ENCODE measurements around the gene EIF4A3. TPM values are rescaled to one million over a fixed set of nuclear protein-coding genes. Genes with fewer than 3 reads are reported as not detected.

The EIF4A3 gene
- total RNA-seq, 1 donor from 2014 or later = 83.6 TPM

DNA sequence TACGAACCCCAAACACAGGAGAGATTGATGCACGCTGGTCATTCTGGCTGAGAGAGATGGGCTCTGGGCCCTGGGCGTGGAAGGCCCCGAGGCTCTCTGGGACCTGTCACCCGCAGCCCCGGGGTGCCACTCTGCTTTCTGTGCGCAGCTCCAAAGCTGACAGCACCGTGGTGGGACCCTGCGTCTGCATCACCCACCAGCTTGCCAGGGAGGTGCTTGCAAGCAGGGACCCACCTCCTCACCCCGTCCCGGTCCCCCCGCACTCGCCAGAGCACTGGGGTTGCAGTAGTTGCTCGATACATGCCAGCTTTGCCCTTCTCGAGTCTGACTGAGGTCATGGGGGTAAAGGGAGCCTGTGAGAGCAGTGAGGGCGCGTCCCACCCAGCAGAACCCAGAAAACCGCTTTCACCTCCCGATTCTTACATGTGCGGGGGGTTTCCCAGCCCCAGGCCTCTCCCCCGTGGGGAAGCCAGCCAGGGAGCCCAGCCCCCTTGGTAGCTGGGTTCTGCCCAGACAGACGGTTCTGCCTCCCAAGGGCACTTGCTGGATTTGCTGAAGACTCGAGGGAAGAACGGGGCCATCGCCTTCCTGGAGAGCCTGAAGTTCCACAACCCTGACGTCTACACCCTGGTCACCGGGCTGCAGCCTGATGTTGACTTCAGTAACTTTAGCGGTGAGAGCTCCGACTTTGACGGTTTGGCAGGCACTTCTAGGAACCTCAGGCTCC lies 35.4 kb upstream of the EIF4A3 start:
- H3K4me3 Mint-ChIP-seq (ENCODE audit: low read depth) = no peak overlapping the region
- no peaks in the 10 kb centered on the region for H3K36me3 Mint-ChIP-seq (ENCODE audit: insufficient read depth)
- no peak overlapping the region for H3K27ac Mint-ChIP-seq

GRCh38 chr17:80181431-80181830 lies 34.5 kb upstream of the EIF4A3 start:
- H3K4me3 Mint-ChIP-seq (ENCODE audit: low read depth) = no peak overlapping the region
- H3K9me3 Mint-ChIP-seq (ENCODE audit: low read depth) = no peaks in the 10 kb centered on the region
- H3K4me1 Mint-ChIP-seq (ENCODE audit: low read depth) = no peaks in the 10 kb centered on the region
- H3K36me3 Mint-ChIP-seq (ENCODE audit: insufficient read depth) = no peaks in the 10 kb centered on the region
- no peak overlapping the region for H3K27ac Mint-ChIP-seq
- TF ChIP-seq, protein P1, sequence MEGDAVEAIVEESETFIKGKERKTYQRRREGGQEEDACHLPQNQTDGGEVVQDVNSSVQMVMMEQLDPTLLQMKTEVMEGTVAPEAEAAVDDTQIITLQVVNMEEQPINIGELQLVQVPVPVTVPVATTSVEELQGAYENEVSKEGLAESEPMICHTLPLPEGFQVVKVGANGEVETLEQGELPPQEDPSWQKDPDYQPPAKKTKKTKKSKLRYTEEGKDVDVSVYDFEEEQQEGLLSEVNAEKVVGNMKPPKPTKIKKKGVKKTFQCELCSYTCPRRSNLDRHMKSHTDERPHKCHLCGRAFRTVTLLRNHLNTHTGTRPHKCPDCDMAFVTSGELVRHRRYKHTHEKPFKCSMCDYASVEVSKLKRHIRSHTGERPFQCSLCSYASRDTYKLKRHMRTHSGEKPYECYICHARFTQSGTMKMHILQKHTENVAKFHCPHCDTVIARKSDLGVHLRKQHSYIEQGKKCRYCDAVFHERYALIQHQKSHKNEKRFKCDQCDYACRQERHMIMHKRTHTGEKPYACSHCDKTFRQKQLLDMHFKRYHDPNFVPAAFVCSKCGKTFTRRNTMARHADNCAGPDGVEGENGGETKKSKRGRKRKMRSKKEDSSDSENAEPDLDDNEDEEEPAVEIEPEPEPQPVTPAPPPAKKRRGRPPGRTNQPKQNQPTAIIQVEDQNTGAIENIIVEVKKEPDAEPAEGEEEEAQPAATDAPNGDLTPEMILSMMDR (IDR thresholded peaks at IDR 0.05; ENCODE audit: unreplicated experiment) = no peak
- no peak for DNase-seq (ENCODE audit: low spot score, unreplicated experiment)
- H3K27me3 Mint-ChIP-seq = peaks cover 16% of the 10 kb centered on the region

More for the DNA sequence above, 35.4 kb upstream of the EIF4A3 start:
- H3K27me3 Mint-ChIP-seq = peaks cover 19% of the 10 kb centered on the region
- TF ChIP-seq, protein P1 (IDR thresholded peaks at IDR 0.05; ENCODE audit: unreplicated experiment) = no peak
- no peaks in the 10 kb centered on the region for H3K9me3 Mint-ChIP-seq (ENCODE audit: low read depth)
- no peaks in the 10 kb centered on the region for H3K4me1 Mint-ChIP-seq (ENCODE audit: low read depth)
- no peak for DNase-seq (ENCODE audit: low spot score, unreplicated experiment)

DNA sequence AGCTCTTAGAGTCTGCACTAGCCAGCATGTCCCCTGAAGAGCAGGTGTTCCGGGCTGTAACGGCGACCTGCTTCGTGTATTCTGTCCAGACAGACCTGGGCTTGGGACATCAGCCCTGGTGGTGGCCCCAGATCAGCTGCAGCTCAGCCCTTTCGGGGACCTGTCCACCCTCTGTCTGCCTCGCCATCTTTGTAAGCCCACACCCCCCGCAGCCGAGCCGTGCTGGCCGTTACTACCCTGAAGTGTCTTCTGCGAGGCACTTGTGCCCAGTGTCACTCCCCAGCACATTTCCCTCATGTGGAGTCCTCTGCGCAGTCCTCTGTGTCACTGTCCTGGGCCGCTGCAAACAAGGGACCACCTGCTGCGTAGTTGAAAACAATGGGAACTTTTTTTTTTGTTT lies 33.3 kb upstream of the EIF4A3 start:
- H3K4me1 Mint-ChIP-seq (ENCODE audit: low read depth) = no peaks in the 10 kb centered on the region
- DNase-seq (ENCODE audit: low spot score, unreplicated experiment) = no peak
- no peak overlapping the region for H3K27ac Mint-ChIP-seq
- no peak overlapping the region for H3K4me3 Mint-ChIP-seq (ENCODE audit: low read depth)
- peaks cover 8% of the 10 kb centered on the region for H3K27me3 Mint-ChIP-seq
- H3K36me3 Mint-ChIP-seq (ENCODE audit: insufficient read depth) = no peaks in the 10 kb centered on the region
- TF ChIP-seq, protein P1 (IDR thresholded peaks at IDR 0.05; ENCODE audit: unreplicated experiment) = no peak
- H3K9me3 Mint-ChIP-seq (ENCODE audit: low read depth) = no peaks in the 10 kb centered on the region

DNA sequence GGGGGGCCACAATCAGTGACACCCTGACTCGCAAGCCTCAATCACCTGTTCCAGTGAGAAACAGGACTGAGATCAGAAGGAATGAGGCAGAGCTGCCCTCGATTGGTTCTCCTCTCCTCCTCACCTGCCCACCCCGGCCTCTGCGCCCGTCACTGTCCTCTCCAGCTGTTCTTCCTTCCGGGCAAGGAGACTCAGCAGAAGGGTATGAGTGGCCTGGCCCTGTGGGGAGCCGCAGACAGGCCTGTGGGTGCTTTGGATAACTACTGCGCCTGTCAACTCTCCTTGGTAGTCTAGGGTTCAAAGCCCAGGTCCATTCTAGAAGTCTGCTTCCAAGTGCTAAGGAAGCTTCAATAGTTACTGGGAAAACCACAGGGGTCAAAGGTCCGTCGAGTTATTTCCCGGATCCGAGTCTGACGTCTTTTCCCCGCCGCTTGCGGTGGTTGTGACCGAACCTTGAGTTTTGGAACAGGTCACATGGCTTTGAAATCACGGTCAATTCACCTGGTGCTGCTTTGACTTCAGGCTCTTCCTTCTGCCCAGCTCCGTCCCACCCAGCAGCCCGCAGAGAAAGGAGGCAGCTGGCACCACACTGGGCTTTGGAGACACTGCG lies 31.2 kb upstream of the EIF4A3 start:
- Mint-ChIP-seq H3K27me3 (peaks cover 5% of the 10 kb centered on the region), H3K27ac (no peak overlapping the region), H3K4me1 (ENCODE audit: low read depth) (no peaks in the 10 kb centered on the region), H3K4me3 (ENCODE audit: low read depth) (no peak overlapping the region), H3K36me3 (ENCODE audit: insufficient read depth) (no peaks in the 10 kb centered on the region), H3K9me3 (ENCODE audit: low read depth) (no peaks in the 10 kb centered on the region)
- TF ChIP-seq, protein P1 (IDR thresholded peaks at IDR 0.05; ENCODE audit: unreplicated experiment) = no peak
- DNase-seq (ENCODE audit: low spot score, unreplicated experiment) = no peak

DNA sequence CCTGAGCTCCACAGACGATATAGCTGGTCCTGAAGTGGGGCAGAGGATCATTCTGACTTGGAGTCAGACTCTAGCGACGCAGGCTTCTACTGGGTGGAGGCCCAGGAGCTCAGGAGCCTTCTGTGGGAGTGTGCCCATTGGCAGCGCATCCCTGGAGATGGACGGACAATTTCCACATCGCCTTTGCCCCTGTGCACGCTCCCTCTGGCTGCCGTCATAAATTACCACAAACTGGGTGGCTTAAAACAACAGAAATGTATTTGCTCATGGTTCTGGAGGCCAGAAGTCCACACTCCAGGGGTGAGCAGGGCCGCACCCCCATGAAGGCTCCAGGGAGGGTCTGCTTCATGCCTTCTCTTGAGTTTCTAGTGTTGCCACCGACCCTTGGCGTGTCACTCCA lies 29.8 kb upstream of the EIF4A3 start:
- Mint-ChIP-seq H3K27ac (no peak overlapping the region), H3K4me3 (ENCODE audit: low read depth) (no peak overlapping the region), H3K4me1 (ENCODE audit: low read depth) (no peaks in the 10 kb centered on the region), H3K27me3 (peaks cover 3% of the 10 kb centered on the region), H3K9me3 (ENCODE audit: low read depth) (no peaks in the 10 kb centered on the region), H3K36me3 (ENCODE audit: insufficient read depth) (no peaks in the 10 kb centered on the region)
- TF ChIP-seq, protein P1 (IDR thresholded peaks at IDR 0.05; ENCODE audit: unreplicated experiment) = no peak
- no peak for DNase-seq (ENCODE audit: low spot score, unreplicated experiment)

Data from progenitor cell of endocrine pancreas (in vitro differentiated cells).